Hematopoietic multipotent progenitor cell (in vitro differentiated cells): Measurements from ENCODE around the gene LRRC59. TPM values are rescaled to one million over a fixed set of nuclear protein-coding genes. Genes with fewer than 3 reads are reported as not detected.
A peak's percentile ranks its signal among the peaks of the same experiment; 100 is the strongest.

Experiments
- DNase-seq, 3 donors: peaks; one replicate each; pipeline ENCODE4 v3.0.0-alpha.2; 2011 to 2015; ENCODE audit warnings: low read depth in 2 of 3, low spot score in 2 of 3
- total RNA-seq: library from RNA; depleted of rRNA; stranded (reverse); fragments of >200 nt; gene quantifications from one replicate; pipeline ENCODE4 v1.2.3, GENCODE V29; 2012

LRRC59 gene
- total RNA-seq, 1 donor, result 59.8 TPM

DNA sequence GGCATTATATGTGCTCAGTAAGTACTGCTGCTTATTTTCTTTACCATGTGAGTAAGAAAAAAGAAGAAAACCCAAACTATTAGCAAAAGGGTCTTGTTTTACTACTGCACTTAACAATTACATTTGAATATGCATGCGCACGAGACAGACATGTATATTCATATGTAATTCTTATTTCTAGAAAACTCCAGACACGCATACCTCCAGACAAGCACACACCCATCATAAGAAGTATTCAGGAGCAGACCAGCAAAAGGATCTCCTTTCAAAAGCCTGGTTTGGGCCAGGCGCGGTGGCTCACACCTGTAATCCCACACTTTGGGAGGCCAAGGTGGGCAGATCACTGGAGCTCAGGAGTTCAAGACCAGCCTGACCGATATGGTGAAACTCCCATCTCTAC lies 7.8 kb downstream of the LRRC59 start:
- DNase-seq, result no peak

DNA sequence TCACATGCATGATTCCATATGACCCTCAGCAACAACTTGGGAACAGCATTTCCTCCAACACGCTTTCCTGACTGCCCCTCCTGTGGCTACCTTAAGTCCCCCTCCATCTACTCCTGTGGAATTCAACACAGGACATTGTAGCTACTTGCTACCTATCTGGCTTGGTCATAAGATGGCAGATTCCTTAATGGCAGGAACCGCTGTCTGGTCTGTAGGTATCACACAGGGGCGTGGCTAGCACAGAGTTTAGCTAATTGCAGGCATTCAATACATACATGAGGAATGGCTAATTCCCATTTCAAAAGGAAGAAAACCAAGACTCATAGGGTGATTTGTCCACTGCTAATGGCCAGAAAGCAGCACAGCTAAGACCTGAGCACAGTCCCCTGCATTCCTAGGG lies 8.6 kb downstream of the LRRC59 start:
- no peak for DNase-seq

DNA sequence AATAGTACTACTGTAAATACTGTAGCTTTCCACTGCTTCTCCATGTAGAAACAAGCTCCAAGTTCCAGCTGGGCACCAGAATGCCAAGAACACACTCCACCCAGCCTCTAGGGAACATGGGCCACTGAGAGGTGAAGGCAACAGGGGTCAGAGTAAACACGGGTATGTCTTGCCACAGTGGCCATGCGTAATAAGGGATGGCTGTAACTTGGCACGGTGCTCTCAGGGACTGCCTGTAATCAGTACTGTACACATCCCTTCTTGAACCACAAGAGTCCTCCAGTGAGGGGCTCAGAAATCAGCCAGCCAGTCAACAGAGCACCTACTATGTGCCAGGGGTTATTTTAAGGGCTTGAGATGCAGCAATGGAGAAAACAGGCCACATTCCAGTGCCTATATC lies 10.8 kb downstream of the LRRC59 start:
- no peak for DNase-seq

DNA sequence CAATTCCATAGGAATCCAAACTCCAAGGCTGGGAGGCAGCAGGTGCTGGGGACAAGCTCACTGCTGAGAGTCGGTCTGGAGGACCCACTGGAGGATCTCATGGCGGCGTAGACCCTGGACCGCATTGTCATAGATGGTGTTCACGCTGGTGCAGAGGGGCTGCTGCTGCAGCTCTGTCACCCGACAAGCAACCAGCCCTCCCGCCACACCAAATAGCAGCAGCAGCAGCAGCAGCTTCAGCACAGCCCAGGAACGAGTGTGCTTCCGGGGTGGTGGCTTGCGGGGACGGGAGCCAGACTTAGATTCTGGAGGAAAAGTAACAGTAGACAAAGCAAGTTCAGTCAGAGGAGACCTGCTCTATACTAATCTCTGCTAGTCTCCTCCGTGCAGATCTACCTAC lies 14.4 kb downstream of the LRRC59 start:
- no peak for DNase-seq

DNA sequence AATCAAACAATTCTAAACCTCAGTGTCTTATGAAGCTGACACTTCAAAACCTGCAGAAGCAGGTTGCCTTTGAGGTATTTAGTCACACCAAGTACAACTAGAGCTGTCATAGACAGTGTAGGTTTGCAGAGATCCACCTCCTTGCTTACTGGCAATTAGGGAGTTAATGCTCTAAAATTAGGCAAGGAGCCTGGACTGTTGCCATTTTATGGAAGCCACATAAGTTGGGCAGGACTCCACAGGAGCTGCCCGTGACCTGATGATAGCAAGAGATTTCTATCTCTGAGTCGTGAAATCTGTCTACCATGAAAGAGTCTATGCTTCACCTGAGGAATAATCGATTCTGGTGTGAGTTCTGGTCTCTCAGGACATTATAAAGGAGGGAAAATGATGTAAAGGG lies 15.4 kb downstream of the LRRC59 start:
- no peak for DNase-seq

DNA sequence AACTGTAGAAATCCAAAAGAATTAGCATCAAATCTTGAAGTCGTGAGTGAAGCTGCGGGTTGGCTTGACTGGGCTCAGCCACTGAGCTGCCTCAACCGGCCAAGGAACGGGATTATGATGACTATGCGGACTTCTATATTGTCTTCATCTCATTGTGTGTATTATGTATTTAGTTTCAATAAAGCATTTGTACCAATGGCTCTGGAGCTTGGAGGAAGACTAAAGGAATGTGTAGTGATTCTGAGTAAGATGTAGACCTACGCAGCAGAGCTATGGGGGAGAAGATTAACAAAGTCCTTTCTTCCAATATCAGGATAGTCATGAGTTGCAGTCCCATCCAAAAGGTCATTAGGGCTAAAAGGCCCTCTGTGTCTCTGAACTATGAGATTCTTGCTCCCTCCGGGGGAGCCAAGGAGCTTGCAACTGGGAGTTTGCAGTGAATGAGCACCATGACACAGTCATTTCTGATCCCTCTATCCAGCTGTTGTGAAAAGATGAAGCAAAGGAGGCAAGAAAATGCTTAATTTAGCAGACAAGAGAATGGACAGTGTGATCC lies 16.0 kb downstream of the LRRC59 start:
- DNase-seq, result no peak

DNA sequence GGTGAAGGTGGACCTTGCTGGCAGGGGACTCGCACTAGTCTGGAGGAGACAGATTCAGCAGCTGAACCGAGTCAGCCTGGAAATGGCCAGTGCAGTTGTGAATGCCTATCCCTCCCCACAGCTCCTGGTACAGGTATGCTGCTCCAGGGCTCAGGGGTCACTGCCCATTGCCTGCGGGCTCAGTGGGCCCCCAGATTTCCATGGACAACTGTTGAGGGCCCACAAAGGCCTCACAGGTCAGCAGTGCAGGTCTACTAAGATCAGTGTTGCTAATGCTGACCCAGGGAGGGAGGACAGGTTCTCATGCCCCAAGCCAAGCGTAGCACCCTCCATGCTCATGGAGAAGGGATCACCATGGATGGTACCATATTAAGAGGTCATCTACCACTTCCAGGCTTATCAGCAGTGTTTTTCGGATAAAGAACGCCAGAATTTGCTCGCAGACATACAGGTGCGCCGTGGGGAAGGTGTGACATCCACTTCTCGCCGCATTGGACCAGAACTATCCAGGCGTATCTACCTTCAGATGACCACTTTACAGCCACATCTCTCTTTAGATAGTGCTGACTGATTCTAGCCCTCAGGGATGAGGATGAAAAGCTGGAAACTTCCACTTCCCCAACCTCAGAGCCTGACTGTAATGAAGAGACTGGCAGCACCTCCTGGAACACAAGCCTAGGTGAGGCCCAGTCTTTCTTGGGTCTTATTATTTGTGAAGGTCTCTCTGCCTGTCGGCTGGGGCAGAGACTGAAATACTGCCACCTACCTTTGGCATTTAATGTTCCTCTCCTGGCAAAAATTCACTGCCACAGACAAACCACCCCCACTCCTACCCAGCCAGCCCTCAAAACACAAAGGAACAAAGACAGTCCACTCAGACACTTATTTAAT lies 16.7 kb downstream of the LRRC59 start:
- DNase-seq, result no peak

DNA sequence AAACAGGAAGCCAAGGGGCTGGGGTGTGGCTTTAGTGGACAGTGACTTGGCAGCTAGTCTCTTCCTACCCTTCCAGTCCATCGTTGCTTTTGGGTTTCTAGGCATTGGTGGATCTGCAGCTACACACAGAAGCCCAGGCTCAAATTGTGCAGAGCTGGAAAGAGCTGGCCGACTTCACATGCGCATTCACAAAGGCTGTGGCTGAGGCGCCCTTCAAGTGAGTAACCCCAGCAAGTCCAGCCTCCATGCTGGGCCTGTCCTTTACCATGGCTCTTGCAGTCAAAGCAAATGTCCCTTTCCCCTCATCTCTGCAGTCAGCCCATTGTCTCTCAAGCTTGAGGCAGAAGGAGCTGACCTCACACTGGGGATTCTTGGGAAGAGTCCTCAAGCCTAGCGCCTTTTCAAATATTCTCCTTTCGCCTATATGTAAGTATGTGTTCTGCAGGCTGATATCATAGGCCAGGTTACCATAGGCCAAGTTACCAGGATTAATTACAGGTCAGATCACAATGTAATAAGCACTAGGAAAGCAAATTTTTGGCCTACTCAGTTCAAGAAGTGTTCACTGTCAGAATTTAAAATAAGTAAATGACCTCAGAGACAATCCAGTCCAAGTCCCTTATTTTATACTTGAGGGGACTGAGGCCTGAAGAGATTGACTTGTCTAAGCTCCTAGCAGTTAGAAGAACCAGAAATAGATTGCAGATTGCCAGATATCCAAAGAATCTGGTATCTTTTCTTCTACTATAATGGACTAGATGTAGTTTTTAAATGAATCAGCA lies 17.8 kb downstream of the LRRC59 start:
- no peak for DNase-seq

DNA sequence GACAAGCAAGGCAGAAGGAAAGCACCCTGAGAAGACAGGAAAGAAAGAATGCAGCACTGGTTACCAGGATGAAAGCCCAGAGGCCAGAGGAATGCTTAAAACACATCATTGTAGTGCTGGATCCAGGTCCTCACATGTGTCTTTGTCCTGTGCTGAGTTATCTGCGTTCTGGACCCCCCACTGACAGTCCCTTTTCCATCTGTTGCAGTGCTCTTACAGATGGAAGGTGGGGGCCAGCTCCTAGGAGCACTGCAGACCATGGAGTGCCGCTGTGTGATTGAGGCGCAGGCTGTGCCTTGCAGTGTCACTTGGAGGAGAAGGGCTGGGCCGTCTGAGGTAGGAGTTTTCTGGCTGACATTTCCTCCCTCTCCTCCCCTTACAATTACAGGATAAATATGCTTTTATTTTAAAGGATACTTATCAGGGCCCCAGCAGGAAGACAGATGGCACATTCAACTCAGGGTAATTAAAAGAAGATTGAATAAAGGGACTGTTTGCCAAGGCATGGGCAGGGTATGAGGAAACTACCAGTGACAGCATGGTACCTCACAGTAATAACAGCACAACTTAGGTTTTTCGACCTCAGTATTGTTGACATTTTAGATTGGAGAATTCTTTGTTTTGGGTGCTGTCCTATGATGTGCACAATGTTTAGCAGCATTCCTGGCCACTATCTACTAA lies 21.3 kb downstream of the LRRC59 start:
- DNase-seq, result no peak

DNA sequence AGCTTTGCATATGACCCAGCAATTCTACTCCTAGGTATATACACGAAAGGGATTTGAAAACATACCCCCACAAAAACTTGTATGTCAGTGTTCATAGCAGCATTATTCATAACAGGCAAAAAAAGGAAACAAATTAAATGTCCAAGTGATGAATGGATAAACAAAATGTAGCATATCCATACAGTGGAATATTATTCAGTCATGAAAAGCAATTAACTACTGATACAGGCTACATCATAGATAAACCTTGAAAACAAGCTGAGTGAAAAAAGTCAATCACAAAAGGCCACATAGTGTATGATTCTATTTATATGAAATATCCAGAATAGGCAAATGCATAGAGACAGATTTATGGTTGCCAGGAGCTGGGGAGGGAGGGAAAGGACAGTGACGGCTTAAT lies 23.6 kb downstream of the LRRC59 start:
- DNase-seq, result no peak

DNA sequence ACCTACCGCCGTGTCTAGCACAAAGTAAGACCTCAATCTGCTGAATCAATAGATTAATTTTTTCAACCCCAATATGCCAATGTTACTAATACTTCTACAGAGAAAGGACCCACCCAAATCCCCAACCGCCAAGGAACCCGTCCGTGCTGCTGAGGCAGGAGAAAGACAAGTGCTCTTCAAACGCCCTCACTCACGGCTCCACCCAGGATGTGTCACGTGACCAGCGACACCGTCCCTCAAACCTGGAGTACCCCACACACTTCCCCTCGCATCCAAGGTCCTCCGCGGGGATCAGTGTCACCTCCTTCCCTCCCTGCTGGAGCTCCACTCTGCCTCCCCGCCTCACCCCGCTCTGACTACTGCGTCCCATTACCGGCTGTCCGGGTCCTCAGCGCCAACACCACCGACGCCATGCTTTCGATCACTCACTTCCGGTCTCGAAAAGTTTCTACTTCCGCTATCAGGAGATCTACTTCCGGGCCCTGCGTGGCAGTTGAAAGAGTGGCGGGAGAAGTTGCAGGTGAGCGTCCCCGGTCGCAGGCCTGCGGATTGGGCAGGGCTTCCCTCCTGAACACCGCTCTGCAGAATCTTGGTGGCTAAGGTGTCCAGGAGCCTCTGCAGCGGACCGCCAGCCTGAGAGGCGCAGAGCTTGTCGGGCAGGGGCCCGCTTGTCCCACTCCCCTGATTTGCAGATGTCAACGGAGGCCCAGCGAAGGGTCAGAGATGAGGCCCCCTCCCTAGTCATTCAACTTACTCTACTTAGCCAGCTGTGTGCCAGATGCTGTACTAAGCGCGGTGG lies 24.4 kb downstream of the LRRC59 start, which contains the start of the genes EME1 and MRPL27:
EME1 (plus strand) TSS at position 472 of the 799 bp plus-strand sequence. CDS start 1,980 bp downstream, outside the sequence.
MRPL27 (minus strand) TSS at position 427 of the 799 bp plus-strand sequence; CDS start at position 413, 14 bp downstream.
- DNase-seq, result peak; percentile 88 to 93 (median 89)

DNA sequence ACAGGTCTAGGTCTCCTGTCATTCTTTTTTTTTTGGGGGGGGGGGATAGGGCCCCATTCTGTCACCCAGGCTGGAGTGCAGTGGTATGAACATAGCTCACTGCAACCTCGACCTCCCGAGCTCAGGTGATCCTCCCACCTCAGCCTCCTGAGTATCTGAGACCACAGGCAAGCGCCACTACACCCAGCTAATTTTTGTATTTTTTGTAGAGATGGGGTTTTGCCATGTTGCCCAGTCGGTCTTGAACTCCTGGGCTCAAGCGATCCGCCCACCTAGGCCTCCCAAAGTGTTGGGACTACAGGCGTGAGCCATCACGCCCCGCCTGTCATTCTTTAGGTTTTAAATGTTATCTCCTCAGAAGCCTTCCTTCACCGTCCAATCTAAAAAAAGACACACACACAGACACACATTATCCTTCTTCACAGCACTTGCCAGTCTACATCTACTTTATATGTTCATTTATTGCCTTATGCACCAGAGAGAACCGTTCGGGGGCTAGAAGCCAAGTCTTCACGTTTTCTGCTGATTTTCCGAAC lies 25.0 kb downstream of the LRRC59 start:
- no peak for DNase-seq

DNA sequence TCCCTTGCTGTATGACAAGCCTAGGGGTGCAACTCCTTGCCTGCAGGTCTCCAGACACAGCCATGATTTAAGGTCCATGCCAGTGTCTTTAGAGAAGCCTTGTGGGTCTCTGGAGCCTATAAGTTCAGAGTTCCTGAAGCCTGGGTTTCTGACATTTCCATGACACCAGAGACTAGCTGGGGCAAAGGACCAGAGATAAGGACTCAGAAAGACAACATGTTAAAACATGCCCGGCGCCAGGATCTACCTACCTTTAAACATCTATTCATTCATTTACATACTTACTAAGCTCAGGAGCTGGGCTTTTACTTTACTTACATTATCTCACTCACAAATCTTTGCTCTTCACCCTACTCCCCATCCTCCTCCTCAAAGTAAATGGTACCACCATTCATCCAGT lies 25.8 kb downstream of the LRRC59 start:
- DNase-seq, result no peak

DNA sequence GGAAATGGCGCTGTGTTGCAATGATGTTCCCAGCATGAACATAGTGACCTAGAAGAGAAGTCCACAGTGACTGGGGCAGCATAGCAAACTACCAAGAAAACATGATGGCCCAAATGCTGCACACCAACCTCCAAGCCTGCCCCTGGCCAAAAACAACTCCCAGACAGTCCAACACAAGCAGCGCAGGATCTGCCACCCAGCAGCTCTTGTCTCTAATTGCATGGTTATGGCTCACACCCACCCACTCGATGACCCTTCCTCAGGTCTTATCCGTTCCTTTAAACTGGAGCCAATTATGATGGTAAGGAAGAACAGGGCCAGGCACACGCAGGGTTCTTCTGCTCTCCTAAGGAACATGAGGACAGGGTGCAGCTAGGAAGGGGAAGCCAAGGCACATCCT lies 27.3 kb downstream of the LRRC59 start:
- no peak for DNase-seq

DNA sequence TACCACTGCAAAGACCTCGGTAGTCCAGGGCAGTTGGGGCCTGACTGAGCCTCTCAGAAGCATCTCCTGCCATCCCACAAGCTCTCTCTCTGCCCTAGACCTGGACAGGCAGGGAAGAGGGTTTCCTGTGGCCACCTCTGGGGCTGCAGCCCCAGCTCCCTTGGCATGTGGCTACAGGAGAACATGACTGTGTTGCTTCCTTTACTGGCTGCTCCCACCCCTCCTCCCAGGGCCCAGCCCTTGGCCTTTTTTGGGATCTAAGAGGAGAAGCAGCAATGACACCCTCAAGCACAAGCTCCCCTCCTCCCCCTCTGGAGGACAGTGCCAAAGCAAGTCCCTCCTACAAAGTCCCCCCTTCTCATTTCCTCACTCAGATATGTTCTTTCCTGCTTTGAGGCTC lies 29.9 kb downstream of the LRRC59 start:
- no peak for DNase-seq

DNA sequence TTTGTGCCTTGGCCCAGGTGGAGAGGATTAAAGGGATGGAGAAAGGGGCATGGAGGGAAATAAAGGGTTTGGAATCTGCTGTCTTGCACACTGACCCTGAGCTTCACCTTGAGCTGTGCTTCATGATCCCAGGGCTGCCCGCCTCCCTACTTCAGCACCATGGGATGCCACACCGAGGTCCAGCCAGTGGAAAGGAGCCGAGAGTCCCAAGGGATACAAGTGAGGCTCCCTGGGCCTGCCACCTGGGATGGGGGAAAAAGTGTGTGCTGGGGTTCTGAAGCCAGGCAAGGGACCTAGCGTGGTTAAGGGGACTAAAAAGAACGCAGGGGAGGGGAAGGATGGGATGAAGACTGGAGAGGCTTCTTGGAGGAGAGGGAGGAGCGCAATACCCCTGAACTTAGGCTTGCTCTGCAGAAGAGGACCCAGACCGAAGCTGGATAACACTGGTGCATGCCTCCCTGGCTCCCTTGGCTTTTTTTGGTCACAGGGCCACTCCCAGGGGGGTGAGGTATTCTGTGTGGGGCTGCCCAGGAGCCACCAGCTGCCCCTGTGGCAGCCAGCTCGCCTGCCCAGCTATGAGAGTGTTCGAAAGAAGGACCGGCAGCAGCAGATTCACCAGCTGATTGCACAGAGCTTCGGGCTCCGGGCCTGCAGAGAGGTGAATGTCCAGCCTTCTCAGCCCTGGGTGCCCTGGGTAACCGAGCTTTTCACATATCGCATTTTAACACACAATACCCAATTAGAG lies 31.5 kb downstream of the LRRC59 start:
- no peak for DNase-seq

DNA sequence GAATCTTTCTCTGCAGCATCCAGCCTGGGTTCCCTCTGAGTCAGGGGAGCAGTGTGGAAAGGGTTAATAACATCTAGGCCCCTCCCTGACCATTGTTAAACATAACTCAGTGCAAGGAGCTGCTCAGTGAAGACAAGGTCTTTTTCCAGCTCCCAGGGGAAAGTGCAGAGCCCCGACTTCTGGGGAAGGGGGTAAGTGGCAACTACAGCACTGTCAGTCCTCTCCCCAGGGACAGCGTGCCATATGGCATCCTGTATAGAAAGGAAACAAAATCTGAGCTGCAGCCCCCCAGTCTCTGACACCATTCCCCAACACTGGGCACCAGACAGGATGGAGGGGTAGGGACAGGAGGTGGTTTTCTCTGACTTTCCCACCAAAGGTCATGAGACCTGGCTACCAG lies 32.2 kb downstream of the LRRC59 start:
- DNase-seq, result no peak

DNA sequence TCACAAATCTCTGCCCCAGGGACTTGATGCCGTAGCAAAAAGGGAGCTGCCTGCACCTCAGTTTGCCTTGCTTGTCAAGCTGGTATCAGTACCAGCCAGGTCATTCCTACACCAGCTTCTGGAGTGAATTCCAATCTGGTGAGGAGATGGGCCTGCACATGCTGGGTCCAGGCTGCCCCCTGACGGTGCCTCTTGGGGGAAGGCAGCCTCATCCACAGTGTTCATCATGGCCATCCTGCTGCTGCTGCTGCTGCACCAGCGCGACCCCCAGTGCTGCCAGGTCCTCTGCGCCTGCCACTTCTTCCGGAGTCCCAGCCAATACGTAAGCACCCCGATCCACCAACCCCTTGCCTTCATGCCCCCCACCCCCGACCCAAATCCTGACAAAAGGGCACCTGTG lies 32.6 kb downstream of the LRRC59 start:
- no peak for DNase-seq

DNA sequence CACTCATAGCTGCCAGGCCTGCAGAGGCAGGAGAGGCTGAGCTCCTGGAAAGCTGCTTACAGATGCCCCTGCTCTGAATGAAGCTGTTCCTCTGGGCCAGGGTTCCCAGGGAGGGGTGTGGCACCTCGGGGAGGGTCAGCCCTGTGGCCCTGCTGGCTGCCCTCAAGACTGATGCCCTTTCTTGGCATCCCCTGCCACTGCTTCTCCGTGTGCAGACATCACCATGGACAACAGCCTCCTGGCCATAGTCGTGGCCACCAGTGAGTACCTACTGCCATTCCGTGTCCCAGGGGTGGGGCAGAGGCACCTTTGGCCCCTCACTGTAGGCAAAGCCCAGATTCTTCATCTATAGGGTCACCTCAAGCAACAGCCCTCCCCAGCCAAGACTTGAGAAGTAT lies 33.3 kb downstream of the LRRC59 start:
- no peak for DNase-seq
